HG03108 (cell line): ENCODE measurements around the gene CEP290.
A peak's percentile ranks its signal among the peaks of the same experiment; 100 is the strongest.
"Not testable (repeated sequence)": the region's sequence is repeated elsewhere in the genome, so short reads cannot be mapped to it uniquely, and the experiment has no call there.

Experiments used
- ATAC-seq: cut with Tn5 transposase; IDR thresholded peaks from one replicate; pipeline ENCODE4 v1.9.1; 2021; ENCODE audit warnings: moderate library complexity; ENCODE audit not compliant: unreplicated experiment

Gene CEP290

GRCh38 chr12:88052686-88053085 is 89.2 kb downstream of the CEP290 start:
- peak; percentile 60 for ATAC-seq

- ATAC-seq, result no peak
Measured at GRCh38 chr12:88044035-88044434, 97.9 kb downstream of the CEP290 start.

DNA sequence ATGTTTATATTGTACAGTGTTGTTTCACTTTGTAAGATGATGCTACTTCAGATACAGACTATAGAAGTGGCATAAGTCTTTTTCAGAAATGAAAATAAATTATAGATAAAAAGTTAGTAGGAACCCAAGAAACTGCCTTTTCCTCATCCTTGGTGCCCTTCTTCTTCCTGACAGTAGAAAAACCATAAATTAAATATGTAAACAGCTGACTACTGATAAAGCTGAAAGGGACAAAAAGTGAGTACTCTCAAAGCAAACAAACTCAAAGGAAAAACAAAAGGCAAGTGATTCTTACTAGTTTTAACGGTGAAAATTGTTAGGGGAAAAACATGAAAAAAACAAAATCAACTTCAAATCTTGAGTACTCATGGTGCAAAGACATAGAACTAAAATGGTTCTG is 104.1 kb downstream of the CEP290 start:
- no peak for ATAC-seq

DNA sequence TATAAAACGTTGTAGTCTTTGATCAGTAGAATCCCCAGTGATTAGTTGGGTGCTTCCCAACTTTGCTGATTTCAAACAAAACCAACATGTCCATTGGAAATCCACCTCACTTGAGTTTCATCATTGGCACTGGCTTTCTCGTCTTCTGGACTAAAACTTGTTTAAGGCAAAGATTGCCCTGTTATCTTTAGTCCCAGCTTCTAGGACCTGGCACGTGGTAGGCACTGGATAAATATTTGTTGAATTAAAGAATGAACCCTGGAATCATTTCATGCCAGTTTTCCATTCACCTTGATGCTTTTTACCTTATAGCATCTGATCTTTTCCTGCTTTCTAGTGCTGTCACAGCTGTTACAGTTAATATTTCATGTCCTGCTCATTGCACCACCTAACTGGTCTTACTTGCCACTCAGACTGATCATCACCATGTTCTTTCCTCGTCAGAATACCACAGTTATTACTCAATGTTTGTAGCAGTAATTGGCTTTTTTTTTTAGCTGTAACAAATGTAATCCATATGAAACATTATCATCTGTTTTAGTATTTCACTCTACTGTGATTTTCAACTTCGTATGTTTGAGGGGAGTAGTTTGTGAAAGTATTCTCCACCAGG is 105.4 kb downstream of the CEP290 start:
- ATAC-seq, result no peak

- ATAC-seq, result peak; percentile 11
Measured at GRCh38 chr12:88035907-88036289, 106.0 kb downstream of the CEP290 start.

- ATAC-seq, result peak; percentile 100
Measured at GRCh38 chr12:88035271-88035906, 106.5 kb downstream of the CEP290 start.

DNA sequence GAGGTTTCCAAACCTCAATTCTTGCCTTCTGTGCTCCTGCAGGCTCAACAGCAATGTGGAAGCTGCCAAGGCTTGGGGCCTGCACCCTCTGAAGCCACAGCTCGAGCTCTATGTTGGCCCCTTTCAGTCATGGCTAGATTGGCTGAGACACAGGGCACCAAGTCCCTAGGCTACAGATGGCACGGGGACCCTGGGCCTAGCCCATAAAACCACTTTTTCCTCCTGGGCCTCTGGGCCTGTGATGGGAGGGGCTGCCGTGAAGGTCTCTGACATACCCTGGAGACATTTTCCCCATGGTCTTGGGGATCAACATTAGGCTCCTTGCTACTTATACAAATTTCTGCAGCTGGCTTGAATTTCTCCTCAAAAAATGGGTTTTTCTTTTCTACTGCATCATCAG is 110.7 kb downstream of the CEP290 start:
- not testable (repeated sequence) for ATAC-seq

DNA sequence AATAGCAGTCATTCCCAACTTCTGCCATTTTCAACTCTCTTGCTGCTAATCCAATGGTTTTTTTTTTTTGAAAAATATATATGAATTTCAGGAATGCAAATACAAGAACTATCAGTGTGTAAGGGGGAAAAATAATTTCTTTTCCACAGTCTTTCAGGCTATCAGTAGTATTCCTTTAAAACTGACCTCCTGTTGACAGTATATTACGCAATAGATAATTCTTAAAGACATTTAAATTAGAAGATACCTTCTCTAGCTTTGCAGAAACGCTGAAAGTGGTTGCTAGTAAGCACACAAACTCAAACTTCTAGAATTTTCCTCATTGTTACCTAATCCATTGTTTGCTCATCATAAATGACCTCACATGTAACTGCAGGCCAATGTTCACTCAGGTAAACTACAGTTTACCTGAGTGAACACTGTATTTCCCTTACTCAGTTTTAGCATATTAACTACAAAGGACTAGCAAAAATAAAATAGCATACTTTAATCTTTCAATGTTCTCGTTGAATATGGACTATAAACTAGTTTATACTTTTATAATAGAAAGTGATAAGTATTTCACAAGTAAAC is 112.7 kb downstream of the CEP290 start, which contains the start of gene C12orf50:
Gene C12orf50, minus strand, starts transcription at position 309 of the 573 bp plus-strand sequence. CDS start 2,439 bp downstream, outside the sequence.
- ATAC-seq, result no peak

DNA sequence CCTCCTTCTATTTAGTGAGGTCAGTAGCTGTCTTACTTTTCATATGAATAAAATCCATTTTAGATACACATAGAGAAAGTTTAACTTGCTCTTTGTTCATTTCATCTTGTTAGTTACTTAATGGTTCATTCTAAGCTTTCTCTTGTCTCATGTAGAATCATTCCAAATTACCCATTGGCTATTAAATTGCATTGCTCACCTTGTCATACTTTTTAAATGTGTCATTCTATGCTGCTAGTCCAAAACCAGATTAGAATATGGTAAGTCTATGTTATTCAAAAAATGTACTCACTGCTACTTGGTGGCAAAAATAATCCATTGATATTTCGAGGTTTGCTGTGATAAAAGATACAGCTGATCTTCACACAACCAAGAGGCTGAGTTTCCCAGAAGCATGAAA is 115.7 kb downstream of the CEP290 start:
- no peak for ATAC-seq

DNA sequence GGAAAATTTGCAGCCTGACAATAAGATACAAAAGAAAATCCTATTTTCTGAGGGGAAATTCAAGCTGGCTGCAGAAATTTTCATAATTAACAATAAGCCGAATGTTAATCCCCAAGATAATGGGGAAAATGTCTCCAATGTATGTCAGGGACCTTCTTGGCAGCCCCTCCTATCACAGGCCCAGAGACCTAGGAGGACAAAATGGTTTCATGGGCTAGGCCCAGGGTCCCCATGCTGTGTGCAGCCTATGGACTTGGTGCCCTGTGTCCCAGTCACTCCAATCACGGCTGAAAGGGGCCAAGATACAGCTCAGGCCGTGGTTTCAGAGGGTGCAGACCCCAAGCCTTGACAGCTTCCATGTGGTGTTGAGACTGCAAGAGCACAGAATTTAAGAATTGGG is 123.9 kb downstream of the CEP290 start:
- ATAC-seq, result no peak

DNA sequence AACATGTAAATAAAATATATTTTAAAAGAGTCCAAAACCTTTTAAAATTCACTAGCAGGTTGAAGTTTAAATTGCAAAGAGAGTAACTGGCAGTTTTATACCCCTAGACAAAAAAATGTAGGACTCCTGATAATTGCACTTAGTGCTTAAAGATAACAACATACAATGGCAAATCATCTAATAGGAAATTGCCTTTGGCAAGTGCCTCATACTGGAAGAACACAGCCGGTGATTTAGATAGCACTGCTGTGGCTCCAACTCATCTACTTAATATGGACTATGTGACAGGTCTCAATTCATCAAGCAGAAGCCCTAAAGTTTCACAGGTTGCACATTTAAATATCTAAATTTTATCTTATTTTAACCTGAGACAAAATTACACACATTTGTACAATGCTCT is 126.1 kb downstream of the CEP290 start:
- no peak for ATAC-seq

GRCh38 chr12:88011755-88012154 is 130.1 kb downstream of the CEP290 start:
- no peak for ATAC-seq

DNA sequence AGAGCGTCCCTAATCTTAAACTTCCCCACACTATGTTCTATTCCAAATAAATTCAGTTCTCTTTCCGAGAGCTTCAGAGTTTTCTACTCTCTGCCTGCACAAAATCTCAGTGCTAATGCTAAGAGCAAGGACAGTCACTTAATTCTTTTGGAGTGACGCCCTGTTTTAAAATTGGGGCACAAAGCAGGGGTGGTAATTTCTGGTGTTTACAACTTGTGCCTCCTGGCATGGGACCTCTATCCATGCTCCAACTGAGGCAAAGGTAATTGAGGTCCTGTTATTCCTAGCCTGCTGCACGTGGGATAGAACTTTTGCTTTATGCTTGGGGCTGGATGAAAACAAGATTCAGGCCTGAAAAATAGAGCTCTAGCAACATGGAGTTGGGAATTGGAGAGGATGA is 135.5 kb downstream of the CEP290 start:
- ATAC-seq, result no peak

DNA sequence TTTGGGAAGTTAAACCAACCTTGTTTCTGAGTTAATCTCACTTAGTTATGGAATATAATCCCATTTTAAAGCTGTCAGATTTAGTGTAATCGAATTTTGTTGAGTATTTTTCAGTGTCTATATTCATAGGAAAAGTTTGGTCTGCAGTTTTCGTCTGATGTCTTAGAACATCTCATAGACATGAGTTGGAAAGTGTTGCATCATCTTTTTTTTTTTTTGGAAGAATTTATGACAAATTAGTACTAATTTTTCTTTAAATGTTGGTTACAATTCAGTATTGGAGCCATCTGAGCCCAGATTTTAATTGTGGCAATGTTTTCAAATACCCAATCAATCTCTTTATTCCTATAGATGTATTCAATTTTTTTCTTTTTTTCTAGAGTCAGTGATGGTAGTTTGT is 140.6 kb downstream of the CEP290 start:
- ATAC-seq, result no peak
